Left ventricle myocardium inferior (tissue), 1 donor: ENCODE measurements around the gene TNRC18. TPM values are rescaled to one million over a fixed set of nuclear protein-coding genes. Genes with fewer than 3 reads are reported as not detected.

ENCODE experiments used
- total RNA-seq: library from RNA; stranded (reverse); fragmentation: NEBNext Ultra II Directional; extraction: Animal tissue kit (Norgen Biotek cat#: 25700); gene quantifications from one replicate; pipeline ENCODE4 v1.2.1, GENCODE V29; 2021
- donor health status: DM: no; HTN: yes; CAD: no; lungs with severe emphysema.

TNRC18 gene
- total RNA-seq, 1 donor from 2014 or later, result 27.7 TPM

Other genes with a start within 250 kb of the TNRC18 start
- 46.2 TPM for gene WIPI2, start 233.6 kb downstream of the TNRC18 start, total RNA-seq
- gene SLC29A4, start 140.9 kb downstream of the TNRC18 start, total RNA-seq, result 3.7 TPM
- 6.2 TPM for gene FBXL18, start 90.0 kb upstream of the TNRC18 start, total RNA-seq
- 633 TPM for gene ACTB, start 106.8 kb upstream of the TNRC18 start, total RNA-seq
- 13.4 TPM for gene FSCN1, start 169.0 kb upstream of the TNRC18 start, total RNA-seq